PFSK-1 (cell line): ENCODE results near the gene LAMB3.

ENCODE experiments used
- FOXP2 ChIP-seq: optimal IDR thresholded peaks from 2 replicates; pipeline ENCODE3; 2011; ENCODE audit warnings: borderline replicate concordance, control low read depth, inconsistent platforms; ENCODE audit not compliant: insufficient read depth; ENCODE audit errors: extremely low read length, extremely low read depth
- POLR2AphosphoS5 ChIP-seq: IDR thresholded peaks from 2 replicates; pipeline ENCODE4 v1.6.1; 2012; ENCODE audit warnings: low read depth, mild to moderate bottlenecking, control low read depth, low read length, moderate library complexity
- REST ChIP-seq, 2 experiments: IDR thresholded peaks; 2 replicates each; pipeline versions ENCODE4 v1.6.1 to v1.8.0; 2011 to 2012; ENCODE audit warnings: low read depth in 2 of 2, low read length in 2 of 2, control low read depth in 1 of 2, inconsistent platforms in 1 of 2, mild to moderate bottlenecking in 1 of 2, moderate library complexity in 1 of 2; ENCODE audit not compliant: insufficient read depth in 1 of 2
- SIN3A ChIP-seq: IDR thresholded peaks from 2 replicates; pipeline ENCODE4 v1.6.1; 2012; ENCODE audit warnings: mild to moderate bottlenecking, low read length, moderate library complexity, borderline replicate concordance; ENCODE audit not compliant: insufficient read depth
- TAF1 ChIP-seq: IDR thresholded peaks from 2 replicates; pipeline ENCODE4 v1.6.1; 2012; ENCODE audit warnings: low read length, control low read depth, borderline replicate concordance; ENCODE audit not compliant: insufficient read depth

The LAMB3 gene

GRCh38 chr1:209648931-209649776 is 3.1 kb downstream of the LAMB3 start:
- TF ChIP-seq REST (IDR thresholded peaks at IDR 0.05; ENCODE audit: insufficient read depth in 1 of 2, low read depth in 2 of 2, low read length in 2 of 2): peak in 1 of 2 experiments; percentile 52; a peak in 1 of 4 replicates
- no peak for TF ChIP-seq FOXP2

- TF ChIP-seq TAF1: no peak
- TF ChIP-seq FOXP2: no peak
- TF ChIP-seq REST (IDR thresholded peaks at IDR 0.05; ENCODE audit: insufficient read depth in 1 of 2, low read depth in 2 of 2, low read length in 2 of 2): no peak
- no peak for TF ChIP-seq SIN3A
- TF ChIP-seq POLR2AphosphoS5: no peak
Observed at GRCh38 chr1:209648346-209648745, 3.9 kb downstream of the LAMB3 start.

GRCh38 chr1:209647156-209647555 is 5.1 kb downstream of the LAMB3 start:
- TF ChIP-seq TAF1 (no peak), FOXP2 (no peak), SIN3A (no peak), REST (IDR thresholded peaks at IDR 0.05; ENCODE audit: insufficient read depth in 1 of 2, low read depth in 2 of 2, low read length in 2 of 2) (no peak), POLR2AphosphoS5 (no peak)

- no peak for TF ChIP-seq SIN3A
Observed at GRCh38 chr1:209646558-209646957, 5.7 kb downstream of the LAMB3 start.

- TF ChIP-seq SIN3A: no peak
- no peak for TF ChIP-seq TAF1
- no peak for TF ChIP-seq FOXP2
- no peak for TF ChIP-seq POLR2AphosphoS5
Observed at GRCh38 chr1:209645574-209646452, 6.4 kb downstream of the LAMB3 start.
